Progenitor cell of endocrine pancreas (in vitro differentiated cells): Measurements from ENCODE around the gene MBP. TPM values are rescaled to one million over a fixed set of nuclear protein-coding genes. Genes with fewer than 3 reads are reported as not detected.
A peak's percentile ranks its signal among the peaks of the same experiment; 100 is the strongest.

Experiments used
- DNase-seq: peaks from one replicate; pipeline ENCODE4 v3.0.0; 2021; ENCODE audit warnings: low spot score; ENCODE audit not compliant: unreplicated experiment
- H3K27ac Mint-ChIP-seq: 2 replicates; pipeline ENCODE4 v1.8.0; 2021; ENCODE audit warnings: mild to moderate bottlenecking, moderate library complexity, mixed read lengths
- H3K27me3 Mint-ChIP-seq: 2 replicates; pipeline ENCODE4 v1.8.0; 2021; ENCODE audit warnings: mixed read lengths
- H3K36me3 Mint-ChIP-seq: 2 replicates; pipeline ENCODE4 v1.8.0; 2022; ENCODE audit warnings: mixed read lengths; ENCODE audit not compliant: insufficient read depth
- H3K4me1 Mint-ChIP-seq: 2 replicates; pipeline ENCODE4 v1.8.0; 2021; ENCODE audit warnings: low read depth, mixed read lengths
- H3K4me3 Mint-ChIP-seq: 2 replicates; pipeline ENCODE4 v1.8.0; 2021; ENCODE audit warnings: low read depth, mild to moderate bottlenecking, moderate library complexity, mixed read lengths
- H3K9me3 Mint-ChIP-seq: 2 replicates; pipeline ENCODE4 v1.8.0; 2021; ENCODE audit warnings: low read depth, mixed read lengths
- total RNA-seq: library from RNA; stranded (reverse); gene quantifications from 2 replicates; pipeline ENCODE4 v1.2.1, GENCODE V29; 2021
- TF ChIP-seq, protein P1 (sequence below): fragments of 200-600 bp; sonication (generic); IDR thresholded peaks from one replicate; pipeline ENCODE4 v1.5.0; 2021; ENCODE audit warnings: antibody characterized with exemption, mild to moderate bottlenecking; ENCODE audit not compliant: unreplicated experiment

MBP gene
- total RNA-seq, 1 donor from 2014 or later = 38.4 TPM

- H3K27ac Mint-ChIP-seq = no peak overlapping the region
- peaks cover 24% of the 10 kb centered on the region for H3K36me3 Mint-ChIP-seq
- H3K27me3 Mint-ChIP-seq = no peaks in the 10 kb centered on the region
- no peak overlapping the region for H3K4me3 Mint-ChIP-seq
- DNase-seq = no peak
- TF ChIP-seq, protein P1, sequence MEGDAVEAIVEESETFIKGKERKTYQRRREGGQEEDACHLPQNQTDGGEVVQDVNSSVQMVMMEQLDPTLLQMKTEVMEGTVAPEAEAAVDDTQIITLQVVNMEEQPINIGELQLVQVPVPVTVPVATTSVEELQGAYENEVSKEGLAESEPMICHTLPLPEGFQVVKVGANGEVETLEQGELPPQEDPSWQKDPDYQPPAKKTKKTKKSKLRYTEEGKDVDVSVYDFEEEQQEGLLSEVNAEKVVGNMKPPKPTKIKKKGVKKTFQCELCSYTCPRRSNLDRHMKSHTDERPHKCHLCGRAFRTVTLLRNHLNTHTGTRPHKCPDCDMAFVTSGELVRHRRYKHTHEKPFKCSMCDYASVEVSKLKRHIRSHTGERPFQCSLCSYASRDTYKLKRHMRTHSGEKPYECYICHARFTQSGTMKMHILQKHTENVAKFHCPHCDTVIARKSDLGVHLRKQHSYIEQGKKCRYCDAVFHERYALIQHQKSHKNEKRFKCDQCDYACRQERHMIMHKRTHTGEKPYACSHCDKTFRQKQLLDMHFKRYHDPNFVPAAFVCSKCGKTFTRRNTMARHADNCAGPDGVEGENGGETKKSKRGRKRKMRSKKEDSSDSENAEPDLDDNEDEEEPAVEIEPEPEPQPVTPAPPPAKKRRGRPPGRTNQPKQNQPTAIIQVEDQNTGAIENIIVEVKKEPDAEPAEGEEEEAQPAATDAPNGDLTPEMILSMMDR = no peak
- peaks cover 12% of the 10 kb centered on the region for H3K4me1 Mint-ChIP-seq
- no peaks in the 10 kb centered on the region for H3K9me3 Mint-ChIP-seq
Observed at GRCh38 chr18:77063260-77063659, 69.3 kb downstream of the MBP start.

DNA sequence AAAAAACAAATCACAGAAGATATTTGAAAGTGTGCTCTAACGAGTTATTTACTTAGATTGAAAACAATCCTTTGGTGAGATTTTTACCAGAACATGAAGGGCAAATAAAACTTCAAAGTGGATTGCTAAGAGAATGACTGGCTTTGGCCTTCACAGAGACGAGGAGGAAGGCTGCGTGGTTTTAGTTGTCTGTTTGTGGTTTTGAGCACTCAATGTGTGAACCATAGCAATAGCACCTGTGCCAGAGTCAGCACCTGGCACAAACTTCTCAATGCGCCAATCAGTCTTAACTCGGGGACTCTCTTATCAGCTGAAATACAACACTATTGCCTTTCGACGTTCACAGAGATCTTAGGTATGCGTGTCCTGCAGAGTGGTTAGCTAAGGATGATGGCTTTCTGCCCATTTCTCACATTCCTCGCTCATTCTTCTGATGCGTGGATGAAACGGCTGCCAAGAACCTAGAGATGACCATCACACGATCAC, 70.0 kb downstream of the MBP start:
- TF ChIP-seq, protein P1 = no peak

GRCh38 chr18:77061946-77062517, 70.6 kb downstream of the MBP start:
- peaks cover 6% of the 10 kb centered on the region for H3K4me1 Mint-ChIP-seq
- H3K9me3 Mint-ChIP-seq = no peaks in the 10 kb centered on the region
- no peaks in the 10 kb centered on the region for H3K27me3 Mint-ChIP-seq
- H3K27ac Mint-ChIP-seq = peak overlapping the region; percentile 43
- no peak overlapping the region for H3K4me3 Mint-ChIP-seq
- DNase-seq = no peak
- TF ChIP-seq, protein P1 = no peak
- peaks cover 28% of the 10 kb centered on the region for H3K36me3 Mint-ChIP-seq

More for the DNA sequence above, 70.0 kb downstream of the MBP start:
- Mint-ChIP-seq H3K9me3 (no peaks in the 10 kb centered on the region), H3K27ac (peak overlapping the region; percentile 43), H3K4me3 (no peak overlapping the region), H3K36me3 (peaks cover 24% of the 10 kb centered on the region), H3K27me3 (no peaks in the 10 kb centered on the region), H3K4me1 (peaks cover 5% of the 10 kb centered on the region)
- DNase-seq = no peak

GRCh38 chr18:77061281-77061945, 71.2 kb downstream of the MBP start:
- H3K4me3 Mint-ChIP-seq = no peak overlapping the region
- peaks cover 13% of the 10 kb centered on the region for H3K4me1 Mint-ChIP-seq
- TF ChIP-seq, protein P1 = no peak
- H3K9me3 Mint-ChIP-seq = no peaks in the 10 kb centered on the region
- DNase-seq = no peak
- no peak overlapping the region for H3K27ac Mint-ChIP-seq
- no peaks in the 10 kb centered on the region for H3K27me3 Mint-ChIP-seq
- H3K36me3 Mint-ChIP-seq = peaks cover 28% of the 10 kb centered on the region

- TF ChIP-seq, protein P1 = no peak
- Mint-ChIP-seq H3K4me3 (no peak overlapping the region), H3K27me3 (no peaks in the 10 kb centered on the region), H3K9me3 (no peaks in the 10 kb centered on the region), H3K27ac (no peak overlapping the region), H3K36me3 (peaks cover 21% of the 10 kb centered on the region), H3K4me1 (peaks cover 23% of the 10 kb centered on the region)
- DNase-seq = no peak
Observed at GRCh38 chr18:77060151-77060550, 72.4 kb downstream of the MBP start.
